Keratinocyte (primary cell): ENCODE results near the gene HCRT. TPM values are rescaled to one million over a fixed set of nuclear protein-coding genes. Genes with fewer than 3 reads are reported as not detected.

Experiments
- DNase-seq: peaks from one replicate; pipeline ENCODE4 v3.0.0-alpha.2; 2011; ENCODE audit warnings: low read depth, missing footprints, low spot score
- FAIRE-seq: peaks from 2 replicates; lab custom pipeline; 2011; peaks lifted over from hg19 to GRCh38; lab: Jason Lieb, UNC
- H2AFZ ChIP-seq: 2 replicates; pipeline ENCODE4 v1.6.0; 2012; ENCODE audit warnings: low read length, control low read depth, inconsistent platforms; ENCODE audit not compliant: control insufficient read depth
- H3K27ac ChIP-seq: 2 replicates; pipeline ENCODE4 v1.5.1; 2011; ENCODE audit warnings: low read length; ENCODE audit not compliant: control insufficient read depth, insufficient read depth
- H3K27me3 ChIP-seq: 3 replicates; pipeline ENCODE4 v1.6.0; 2011; ENCODE audit warnings: low read length; ENCODE audit not compliant: control insufficient read depth, insufficient read depth; ENCODE audit errors: extremely low read depth
- H3K36me3 ChIP-seq, 2 experiments: 2 replicates in 1 of 2; 3 replicates in 1 of 2; pipeline ENCODE4 v1.5.1; 2011; ENCODE audit warnings: low read length in 2 of 2, mild to moderate bottlenecking in 1 of 2; ENCODE audit not compliant: control insufficient read depth in 2 of 2, insufficient read depth in 2 of 2; ENCODE audit errors: extremely low read depth in 1 of 2
- H3K4me1 ChIP-seq: 3 replicates; pipeline ENCODE4 v1.5.1; 2011; ENCODE audit warnings: low read length; ENCODE audit not compliant: control insufficient read depth, insufficient read depth; ENCODE audit errors: extremely low read depth
- H3K4me2 ChIP-seq: 3 replicates; pipeline ENCODE4 v1.6.0; 2011; ENCODE audit warnings: low read depth, low read length; ENCODE audit not compliant: control insufficient read depth, insufficient read depth; ENCODE audit errors: extremely low read depth
- H3K4me3 ChIP-seq, 3 experiments: fragments of 200-600 bp in 1 of 3; sonication (generic) in 1 of 3; 2 replicates in 2 of 3; 3 replicates in 1 of 3; pipeline ENCODE4 v1.5.1; 2011 to 2016; ENCODE audit warnings: low read length in 3 of 3, mild to moderate bottlenecking in 3 of 3, control low read depth in 2 of 3, inconsistent platforms in 1 of 3, low read depth in 1 of 3, mixed read lengths in 1 of 3, mixed run types in 1 of 3, moderate library complexity in 1 of 3; ENCODE audit not compliant: control insufficient read depth in 2 of 3, insufficient read depth in 2 of 3; ENCODE audit errors: extremely low read depth in 1 of 3
- H3K79me2 ChIP-seq: 2 replicates; pipeline ENCODE4 v1.6.0; 2012; ENCODE audit warnings: low read length; ENCODE audit not compliant: control insufficient read depth, insufficient read depth
- H3K9ac ChIP-seq: 3 replicates; pipeline ENCODE4 v1.6.0; 2011; ENCODE audit warnings: low read length; ENCODE audit not compliant: control insufficient read depth, insufficient read depth; ENCODE audit errors: extremely low read depth
- H3K9me1 ChIP-seq: 3 replicates; pipeline ENCODE4 v1.6.0; 2011; ENCODE audit warnings: low read length; ENCODE audit not compliant: control insufficient read depth, insufficient read depth; ENCODE audit errors: extremely low read depth
- H3K9me3 ChIP-seq: 2 replicates; pipeline ENCODE4 v1.5.1; 2012; ENCODE audit warnings: low read depth, low read length; ENCODE audit not compliant: control insufficient read depth
- H4K20me1 ChIP-seq: 3 replicates; pipeline ENCODE4 v1.6.0; 2011; ENCODE audit warnings: low read length; ENCODE audit not compliant: control insufficient read depth, insufficient read depth; ENCODE audit errors: extremely low read depth
- CTCF ChIP-seq, 3 experiments: IDR thresholded peaks in 1 of 3; conservative IDR thresholded peaks in 1 of 3; optimal IDR thresholded peaks in 1 of 3; 2 replicates in 2 of 3; 3 replicates in 1 of 3; pipeline versions ENCODE3 to v1.5.1; 2011; ENCODE audit warnings: low read length in 3 of 3, mild to moderate bottlenecking in 3 of 3, moderate library complexity in 2 of 3, control low read depth in 1 of 3, inconsistent platforms in 1 of 3; ENCODE audit not compliant: insufficient read depth in 2 of 3; ENCODE audit errors: extremely low read depth in 1 of 3
- EZH2 ChIP-seq: IDR thresholded peaks from one replicate; pipeline ENCODE4 v1.6.1; 2012; ENCODE audit warnings: inconsistent platforms, mild to moderate bottlenecking, low read length, moderate library complexity
- dilution Hi-C: fragments of 300-500 bp; cut with MboI; formaldehyde crosslinking; loops from one replicate; pipeline ENCODE4 v1.7.0; 2020; ENCODE audit warnings: low sequenced_read_pairs; ENCODE audit not compliant: extremely low pct_ligation_motif_present
- polyA plus RNA-seq, 5 experiments: library from polyadenylated mRNA; depleted of rRNA in 3 of 5; stranded (reverse) in 3 of 5; stranded (forward) in 1 of 5; unstranded in 1 of 5; fragments of >200 nt; gene quantifications; 1 replicate in 1 of 5; 2 replicates in 3 of 5; 3 replicates in 1 of 5; pipeline versions ENCODE4 v1.2.1 to v1.2.3, GENCODE V29; 2011 to 2012; ENCODE audit warnings: missing spikeins in 2 of 5, low read depth in 1 of 5, low replicate concordance in 1 of 5

HCRT gene
- polyA plus RNA-seq, 1 donor (not counting 4 experiments of a cell fraction or from before 2014, with no cell fraction given), result not detected

DNA sequence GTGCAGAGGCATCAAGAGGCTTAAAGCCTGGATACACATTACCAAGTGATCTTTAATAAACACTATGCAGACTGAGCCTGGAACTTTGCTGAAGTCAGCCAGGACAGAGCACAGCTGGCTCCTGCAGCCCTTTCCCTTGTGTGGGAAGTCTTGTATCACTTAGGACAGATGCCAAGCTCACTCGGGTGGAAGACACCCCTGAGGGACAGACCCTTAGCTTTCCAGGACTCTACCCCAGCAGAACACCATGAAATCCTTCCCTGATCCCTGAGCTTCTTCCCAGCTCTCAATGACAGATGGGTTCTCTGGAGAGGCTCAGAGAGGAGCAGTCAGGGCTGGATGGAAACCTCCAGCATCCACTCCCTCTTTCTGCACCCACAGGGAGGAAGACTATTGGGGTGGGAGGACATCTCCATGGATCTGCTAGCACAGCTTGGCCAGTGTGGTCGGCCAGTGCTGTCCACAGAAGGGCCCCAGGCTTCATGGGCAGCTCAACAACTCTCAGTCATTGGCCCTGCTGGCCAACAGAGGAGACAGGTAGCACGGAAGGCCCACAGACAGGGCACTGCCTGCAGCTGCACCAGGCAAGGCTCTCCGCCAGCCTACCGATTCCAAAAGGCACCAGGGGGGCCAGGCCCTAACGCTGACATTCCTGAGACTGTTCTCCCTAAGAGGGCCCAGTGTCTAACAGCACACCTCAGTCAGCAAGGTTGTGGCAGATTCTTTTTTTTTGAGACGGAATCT is 46.3 kb downstream of the HCRT start:
- no peak for FAIRE-seq
- no peaks in the 10 kb centered on the region for H3K9me3 ChIP-seq
- peaks cover 5% of the 10 kb centered on the region for H3K9me1 ChIP-seq
- no peak for DNase-seq
- H3K27ac ChIP-seq, result no peak overlapping the region
- TF ChIP-seq EZH2 (no peak), CTCF (optimal IDR thresholded peaks at IDR 0.05 in 1 of 3, IDR thresholded peaks at IDR 0.05 in 1 of 3, conservative IDR thresholded peaks at IDR 0.05 in 1 of 3; ENCODE audit: extremely low read depth in 1 of 3, insufficient read depth in 2 of 3, low read length in 3 of 3) (no peak)
- no peak overlapping the region for H3K9ac ChIP-seq
- no peak overlapping the region for H3K4me2 ChIP-seq
- H3K27me3 ChIP-seq, result no peaks in the 10 kb centered on the region
- H3K4me1 ChIP-seq, result peaks cover 8% of the 10 kb centered on the region
- dilution Hi-C loops, result no loop called here
- no peak overlapping the region for H3K4me3 ChIP-seq
- H3K79me2 ChIP-seq, result peaks cover 89% of the 10 kb centered on the region
- H3K36me3 ChIP-seq, result peaks cover 28 to 38% of the 10 kb centered on the region in 2 experiments
- no peak overlapping the region for H2AFZ ChIP-seq
- H4K20me1 ChIP-seq, result peaks cover 18% of the 10 kb centered on the region

DNA sequence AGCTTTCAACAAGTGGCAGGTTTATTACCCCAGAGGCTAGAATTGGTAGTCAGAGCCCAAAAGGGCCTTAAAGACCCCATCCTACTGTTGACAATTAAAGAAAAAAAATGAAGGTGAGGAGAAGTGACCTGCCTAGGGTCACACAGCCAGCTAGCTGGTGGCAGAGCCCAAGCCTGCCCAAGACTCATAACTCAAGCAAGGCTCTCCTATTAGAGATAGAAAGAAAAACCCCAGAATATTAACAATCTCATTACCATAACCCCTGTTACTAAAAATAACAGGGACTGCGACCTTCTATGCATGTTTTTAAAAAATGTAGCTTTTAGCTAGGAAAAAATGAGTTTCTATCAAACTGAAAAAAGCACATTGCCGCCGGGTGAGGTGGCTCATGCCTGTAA is 48.6 kb downstream of the HCRT start:
- FAIRE-seq, result no peak
- H3K4me3 ChIP-seq, result no peak overlapping the region
- no peak overlapping the region for H3K27ac ChIP-seq
- H3K4me2 ChIP-seq, result no peak overlapping the region
- DNase-seq, result no peak
- H3K36me3 ChIP-seq, result peaks cover 19 to 31% of the 10 kb centered on the region in 2 experiments
- no peak for TF ChIP-seq CTCF (optimal IDR thresholded peaks at IDR 0.05 in 1 of 3, IDR thresholded peaks at IDR 0.05 in 1 of 3, conservative IDR thresholded peaks at IDR 0.05 in 1 of 3; ENCODE audit: extremely low read depth in 1 of 3, insufficient read depth in 2 of 3, low read length in 3 of 3)
- dilution Hi-C loops, result no loop called here
- H3K79me2 ChIP-seq, result peaks cover 87% of the 10 kb centered on the region
- H3K9me3 ChIP-seq, result no peaks in the 10 kb centered on the region
- no peak overlapping the region for H3K9ac ChIP-seq
- no peak overlapping the region for H2AFZ ChIP-seq
- no peaks in the 10 kb centered on the region for H3K27me3 ChIP-seq
- peaks cover 6% of the 10 kb centered on the region for H3K9me1 ChIP-seq
- H3K4me1 ChIP-seq, result peaks cover 21% of the 10 kb centered on the region
- peaks cover 25% of the 10 kb centered on the region for H4K20me1 ChIP-seq
